NCI-H2171 (cell line): ENCODE results near the gene TMEM184B.
"Not testable (repeated sequence)": the region's sequence is repeated elsewhere in the genome, so short reads cannot be mapped to it uniquely, and the experiment has no call there.

Experiments used
- DNase-seq: peaks from one replicate; lab custom pipeline; 2025; lab: John Stamatoyannopoulos, UW

Gene TMEM184B

DNA sequence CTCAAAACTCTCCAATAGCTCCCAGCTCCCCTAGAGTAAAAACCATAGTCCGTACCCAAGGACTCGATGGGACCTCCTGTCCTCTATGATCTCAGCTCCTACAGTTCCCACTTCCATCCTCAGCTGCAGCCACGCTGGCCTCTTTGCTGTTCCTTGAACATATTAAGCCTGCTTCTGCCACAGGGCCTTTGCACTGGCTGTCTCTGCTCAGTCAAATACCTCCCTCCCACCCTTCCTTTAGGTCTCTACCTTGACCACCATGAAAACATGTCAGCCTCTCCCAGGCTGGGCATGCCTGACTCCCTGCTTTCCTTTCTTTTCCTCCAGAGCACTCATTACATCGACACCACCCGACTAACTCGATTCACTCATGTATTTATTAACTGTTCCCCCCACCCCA lies 24.5 kb downstream of the TMEM184B start:
- DNase-seq: no peak

DNA sequence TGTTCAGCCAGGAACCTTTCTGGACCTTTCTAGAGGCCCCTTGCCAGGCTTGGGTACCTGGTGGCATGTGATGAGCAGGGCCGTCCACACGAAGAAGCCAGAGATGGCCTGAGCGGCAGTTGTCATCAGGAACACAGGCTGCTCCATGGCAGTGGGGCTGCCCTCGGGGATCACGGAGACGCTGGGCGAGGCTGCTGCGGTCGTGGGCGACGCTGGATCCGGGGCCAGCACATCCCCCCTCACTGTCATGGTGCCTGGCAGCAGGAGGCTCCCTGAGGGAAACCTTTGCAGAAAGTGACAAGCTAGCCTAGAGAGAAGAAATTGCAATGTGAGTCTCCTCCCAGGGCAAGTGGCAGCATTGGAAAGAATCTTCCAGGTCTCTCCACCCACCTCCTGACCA lies 25.1 kb downstream of the TMEM184B start:
- no peak for DNase-seq

DNA sequence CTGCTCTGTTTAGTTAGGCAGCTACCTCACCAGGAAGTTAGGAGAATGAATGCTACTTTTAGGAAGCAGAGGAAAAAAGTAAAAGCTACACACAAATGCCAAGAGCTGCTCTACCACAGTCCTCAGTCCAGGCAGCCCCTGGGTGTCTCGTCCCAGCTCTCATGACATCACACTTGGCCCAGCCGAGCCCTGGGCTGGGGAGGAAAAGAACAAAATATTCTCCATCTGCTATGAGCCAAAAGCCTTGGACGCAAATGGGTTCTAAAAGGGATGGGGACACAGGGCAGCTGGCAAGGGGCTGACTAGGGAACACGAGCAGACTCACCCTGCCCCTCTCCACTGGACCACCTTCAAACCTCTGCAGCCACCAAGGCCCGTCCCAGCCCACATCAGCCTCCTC lies 26.1 kb downstream of the TMEM184B start:
- no peak for DNase-seq

DNA sequence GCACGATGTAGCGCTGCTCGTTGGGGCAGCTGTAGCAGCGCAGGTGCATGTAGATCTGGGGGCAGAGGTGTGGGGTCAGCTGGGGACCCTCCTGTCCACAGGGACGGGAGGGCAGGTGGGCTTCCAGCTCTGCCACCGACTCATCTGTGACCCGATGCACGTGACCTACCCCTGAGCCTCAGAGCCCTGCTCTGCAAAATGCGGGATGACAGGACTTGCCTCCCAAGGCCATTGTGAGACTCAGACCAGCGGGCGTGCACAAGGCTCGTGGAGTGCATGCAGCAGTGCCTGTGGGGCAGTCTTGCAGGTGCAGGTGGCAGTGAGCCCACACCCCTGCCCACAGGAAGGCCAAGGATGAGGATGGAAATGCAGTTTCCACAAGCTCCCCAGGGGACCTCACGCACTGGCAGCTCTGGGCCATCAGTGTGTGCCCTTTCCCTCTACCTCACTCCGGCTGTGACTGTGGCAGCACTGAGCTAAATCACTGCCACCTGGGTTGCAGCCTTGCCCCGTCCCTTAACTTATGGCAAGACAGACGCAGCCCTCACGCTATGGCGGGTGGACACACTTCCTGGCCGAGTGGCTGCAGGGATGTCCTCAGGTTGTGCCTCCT lies 26.7 kb downstream of the TMEM184B start:
- no peak for DNase-seq

DNA sequence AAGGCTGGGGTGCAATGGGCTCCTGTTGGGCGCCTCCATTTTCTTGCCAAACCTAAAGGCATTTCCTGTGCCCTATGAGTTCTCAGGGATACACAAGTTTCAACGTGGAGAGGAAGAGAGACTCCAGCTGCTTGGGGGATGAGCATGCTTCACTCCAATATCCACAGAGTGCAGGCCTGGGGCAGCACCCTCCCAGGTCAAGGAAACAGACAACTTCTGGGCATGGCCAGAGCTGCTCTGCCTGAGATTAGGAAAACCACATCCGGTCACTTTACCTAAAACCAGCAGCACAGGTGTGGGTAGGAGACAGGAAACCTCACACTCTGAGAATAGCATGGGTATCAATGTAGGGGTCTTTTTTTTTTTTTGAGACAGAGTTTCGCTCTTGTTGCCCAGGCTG lies 28.7 kb downstream of the TMEM184B start:
- DNase-seq: no peak

DNA sequence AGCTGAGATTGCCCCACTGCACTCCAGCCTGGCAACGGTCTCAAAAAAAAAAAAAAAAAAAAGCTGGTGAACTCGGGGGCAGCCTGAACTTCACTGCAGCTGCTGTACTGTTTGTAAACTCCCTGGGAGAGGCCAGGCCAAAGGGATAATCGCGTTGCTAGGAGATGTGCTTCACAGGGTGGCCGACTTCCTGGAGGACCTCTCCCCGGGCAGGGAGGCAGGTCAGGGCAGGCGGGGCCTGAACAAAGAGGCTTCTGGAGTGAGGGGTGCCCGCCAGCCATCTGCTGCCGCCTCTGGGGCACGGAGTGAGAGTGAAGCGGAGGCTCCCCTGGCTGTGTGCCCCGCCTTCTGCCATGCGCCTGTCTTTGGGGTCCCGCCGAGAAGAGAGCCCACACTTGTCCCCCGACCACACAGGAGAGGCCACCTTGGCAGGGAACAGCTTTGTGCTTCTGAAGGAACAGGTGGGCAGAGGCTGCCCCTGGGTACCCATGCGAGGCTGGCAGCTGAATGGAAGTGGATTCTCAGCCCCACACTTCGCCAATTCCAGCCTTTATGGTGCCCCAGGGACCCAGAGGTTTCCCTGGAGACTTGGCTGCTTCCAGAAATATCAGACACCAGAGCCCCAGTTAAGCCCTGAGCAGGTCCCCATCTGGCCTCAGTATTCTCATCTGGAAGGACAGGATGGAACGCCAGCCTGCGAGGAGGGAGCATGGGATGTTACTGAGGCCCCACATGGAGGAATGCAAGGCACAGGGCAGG lies 29.6 kb downstream of the TMEM184B start:
- DNase-seq: peak; percentile 100

DNA sequence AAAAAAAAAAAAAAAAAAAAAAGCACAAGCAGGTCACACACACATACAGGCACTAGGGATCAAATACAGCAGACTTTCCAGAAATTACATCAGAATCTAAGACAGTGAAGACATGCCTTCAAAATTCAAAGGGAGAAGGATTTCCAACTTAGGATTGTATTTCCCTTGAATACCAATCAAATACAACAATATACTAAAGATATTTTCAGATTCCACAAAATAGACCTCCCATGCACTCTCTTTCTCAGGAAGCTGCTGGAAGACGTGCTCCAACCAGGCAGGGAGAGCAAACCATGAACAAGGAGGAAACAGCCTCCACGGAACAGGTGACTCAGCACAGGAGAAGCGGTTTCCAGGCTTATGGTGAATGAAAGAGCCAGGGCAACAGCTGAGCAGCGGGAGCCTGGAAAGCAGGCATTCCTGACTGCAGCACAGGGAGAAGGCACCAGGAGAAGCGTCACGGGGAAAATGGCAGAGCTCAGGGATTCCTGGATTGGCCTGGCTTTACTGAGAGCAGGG lies 32.0 kb downstream of the TMEM184B start:
- no peak for DNase-seq

DNA sequence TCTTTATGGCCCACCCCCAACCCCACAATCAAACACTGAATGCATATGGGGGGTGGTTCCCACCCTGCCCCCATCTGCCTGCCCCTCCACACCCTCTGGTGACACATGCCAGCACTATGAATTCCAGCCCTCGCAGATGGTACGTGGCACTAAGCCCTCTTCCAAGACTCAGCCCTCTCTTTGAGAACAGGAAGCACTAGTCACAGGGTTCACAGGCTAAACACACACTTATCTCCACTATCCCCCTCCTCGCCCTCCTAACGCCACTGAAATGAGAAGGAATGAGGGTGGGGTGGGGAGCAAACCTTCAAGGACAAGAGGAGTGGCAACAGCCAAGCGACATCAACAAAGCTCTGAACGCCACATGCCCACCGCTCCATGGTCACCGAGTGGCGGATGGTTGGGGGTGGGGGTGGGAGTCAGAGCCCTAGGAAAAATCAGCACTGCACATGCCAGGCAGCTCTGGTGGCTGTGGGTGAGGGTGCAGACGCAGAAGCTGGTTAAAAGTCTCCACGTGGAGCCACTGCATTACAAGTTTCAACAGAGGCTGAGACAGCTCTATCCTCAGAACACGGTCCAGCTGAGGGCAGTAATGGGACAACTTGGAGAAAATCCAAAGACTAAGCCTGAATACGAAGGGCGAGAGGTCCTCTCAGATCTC lies 33.6 kb downstream of the TMEM184B start:
- no peak for DNase-seq

DNA sequence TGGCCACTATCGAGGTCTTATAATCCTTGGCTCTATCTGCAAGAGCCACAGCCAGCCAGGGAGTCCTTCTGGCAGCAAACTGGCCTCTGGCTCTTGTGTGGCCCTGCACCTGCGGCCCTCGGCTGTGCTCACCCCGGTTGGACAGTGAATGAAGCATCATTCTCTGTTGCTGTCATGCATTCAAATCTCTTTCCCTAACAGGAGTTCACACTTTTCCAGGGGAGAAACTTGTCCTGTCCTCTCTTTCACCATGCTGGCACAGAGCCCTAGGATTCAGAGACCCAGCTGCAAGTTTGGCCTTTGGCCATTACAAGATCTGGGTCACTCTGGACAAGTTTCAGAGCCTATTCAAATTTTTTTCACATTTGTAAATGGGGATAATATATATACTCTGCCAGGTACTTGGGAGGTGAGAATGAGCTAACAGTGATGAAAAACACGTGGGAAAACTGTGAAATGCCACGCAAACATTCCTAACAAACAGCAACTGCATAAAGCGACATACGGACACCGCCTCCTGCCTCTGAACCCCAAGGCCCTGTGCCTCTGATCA lies 34.2 kb downstream of the TMEM184B start:
- no peak for DNase-seq

DNA sequence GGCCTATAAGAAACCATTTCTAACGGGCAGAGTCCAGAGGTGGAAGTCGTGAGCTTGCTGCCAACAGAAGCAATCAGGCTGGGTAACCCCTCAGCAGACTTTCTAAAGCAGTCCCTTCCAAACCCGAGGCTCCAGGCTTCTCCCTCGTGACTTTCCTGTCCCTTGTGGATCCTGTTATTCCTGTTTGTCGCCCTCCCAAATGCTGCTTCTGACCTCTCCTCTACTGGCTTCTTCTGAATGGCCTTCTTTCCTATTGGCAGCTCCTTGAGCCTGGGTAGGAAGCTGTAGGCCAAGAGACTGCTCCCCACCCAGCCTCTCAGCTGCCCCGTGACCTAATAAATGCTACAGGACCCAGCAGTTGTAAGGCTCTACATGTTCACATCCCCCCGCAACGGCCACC lies 36.0 kb downstream of the TMEM184B start:
- no peak for DNase-seq

DNA sequence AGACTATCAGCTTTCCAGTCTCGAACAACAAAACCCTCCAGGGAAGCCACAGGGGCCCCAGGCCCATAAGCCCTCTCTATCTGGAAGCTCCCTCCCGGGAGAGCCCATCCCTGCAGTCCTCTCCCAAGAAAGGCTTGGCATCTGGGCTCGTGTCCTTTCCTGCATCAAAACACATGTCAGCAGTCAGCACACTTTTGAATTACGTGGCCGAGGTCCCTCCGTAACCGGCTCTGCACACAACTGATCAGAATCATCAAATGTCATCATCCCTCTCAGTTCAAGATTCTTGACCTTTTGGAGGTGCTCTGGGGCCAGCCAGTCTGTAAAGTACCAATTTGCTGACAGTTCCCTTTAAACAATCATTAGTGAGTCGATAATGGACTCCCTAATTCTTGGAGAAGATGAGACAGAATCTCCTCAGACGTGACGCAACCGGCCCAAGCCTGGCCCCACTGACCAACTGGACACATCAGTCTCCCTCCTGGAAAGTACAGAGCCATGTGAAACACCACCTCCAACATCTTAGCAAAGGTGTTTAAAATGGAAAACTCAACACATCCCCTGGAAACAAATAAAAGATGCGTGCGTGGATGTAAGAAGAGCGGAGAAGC lies 37.5 kb downstream of the TMEM184B start:
- DNase-seq: no peak

DNA sequence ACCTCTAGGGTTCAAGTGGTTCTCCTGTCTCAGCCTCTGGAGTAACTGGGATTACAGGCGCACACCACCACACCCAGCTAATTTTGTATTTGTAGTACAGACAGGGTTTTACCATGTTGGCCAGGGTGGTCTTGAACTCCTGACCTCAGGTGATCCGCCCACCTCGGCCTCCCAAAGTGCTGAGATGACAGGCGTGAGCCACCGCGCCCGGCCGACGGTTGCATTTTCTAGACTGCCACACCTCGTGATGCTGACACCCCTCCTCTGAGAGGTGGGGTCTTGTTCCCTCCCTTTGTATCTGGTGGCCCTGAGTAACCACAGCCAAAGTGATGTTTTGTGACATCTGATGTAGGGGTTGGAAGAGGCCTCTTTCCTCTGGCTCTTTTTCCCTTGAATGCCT lies 39.0 kb downstream of the TMEM184B start:
- DNase-seq: not testable (repeated sequence)

DNA sequence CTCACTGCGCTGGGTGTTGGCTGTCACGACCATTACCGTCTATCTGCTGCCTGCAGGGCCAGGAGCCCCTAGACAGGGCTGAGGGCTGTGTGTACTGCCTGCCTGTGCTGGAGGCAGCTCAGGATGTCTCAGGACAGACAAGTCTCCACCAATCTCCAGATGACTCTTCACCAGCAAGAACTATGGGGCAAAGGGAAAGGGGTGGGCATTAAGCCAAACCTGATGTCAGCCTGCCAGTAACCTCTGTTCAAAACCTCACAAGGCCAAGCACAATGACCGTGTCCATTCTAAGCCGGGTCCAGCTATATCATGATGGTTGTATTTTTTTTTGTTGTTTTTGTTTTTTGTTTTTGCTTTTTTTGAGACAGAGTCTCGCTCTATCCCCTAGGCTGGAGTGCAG lies 39.4 kb downstream of the TMEM184B start:
- DNase-seq: no peak

DNA sequence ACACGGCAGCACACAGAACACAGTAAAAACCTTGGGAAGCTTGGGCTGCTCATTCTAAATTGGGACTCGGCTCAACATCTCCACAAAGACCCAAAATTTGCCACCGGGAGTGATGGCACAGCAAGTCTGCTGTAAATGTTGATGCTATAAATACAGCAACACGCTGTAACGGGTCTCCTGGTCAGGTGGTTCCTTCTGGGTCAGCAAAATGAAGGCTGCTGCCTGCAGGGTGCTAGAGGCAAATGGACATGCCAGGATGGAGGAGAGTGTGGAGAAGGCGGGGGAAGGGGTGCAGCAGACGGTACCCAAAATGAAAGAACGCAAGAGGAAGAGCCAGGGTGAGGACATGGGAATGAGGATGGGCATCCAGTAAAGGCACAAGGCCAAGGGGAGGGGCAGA lies 40.6 kb downstream of the TMEM184B start:
- no peak for DNase-seq

DNA sequence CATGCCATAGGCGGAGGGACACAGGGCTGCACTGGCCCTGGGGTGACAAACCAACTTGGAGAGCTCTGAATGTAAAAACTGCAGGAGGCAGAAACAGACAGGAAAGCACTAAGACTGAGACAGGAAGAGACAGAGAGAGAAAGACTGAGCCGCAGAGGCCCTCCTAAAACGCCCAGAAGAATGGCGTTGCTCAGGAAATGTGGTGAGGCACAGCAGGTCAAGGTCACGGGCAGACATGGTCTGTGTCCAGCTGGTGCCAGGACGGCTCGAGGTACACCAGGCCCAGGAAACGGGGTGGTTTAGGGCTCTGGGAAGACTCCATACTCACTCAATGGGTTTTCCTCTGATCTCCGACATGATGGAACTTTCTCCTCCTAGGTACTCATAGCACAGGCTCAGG lies 41.9 kb downstream of the TMEM184B start:
- DNase-seq: no peak

DNA sequence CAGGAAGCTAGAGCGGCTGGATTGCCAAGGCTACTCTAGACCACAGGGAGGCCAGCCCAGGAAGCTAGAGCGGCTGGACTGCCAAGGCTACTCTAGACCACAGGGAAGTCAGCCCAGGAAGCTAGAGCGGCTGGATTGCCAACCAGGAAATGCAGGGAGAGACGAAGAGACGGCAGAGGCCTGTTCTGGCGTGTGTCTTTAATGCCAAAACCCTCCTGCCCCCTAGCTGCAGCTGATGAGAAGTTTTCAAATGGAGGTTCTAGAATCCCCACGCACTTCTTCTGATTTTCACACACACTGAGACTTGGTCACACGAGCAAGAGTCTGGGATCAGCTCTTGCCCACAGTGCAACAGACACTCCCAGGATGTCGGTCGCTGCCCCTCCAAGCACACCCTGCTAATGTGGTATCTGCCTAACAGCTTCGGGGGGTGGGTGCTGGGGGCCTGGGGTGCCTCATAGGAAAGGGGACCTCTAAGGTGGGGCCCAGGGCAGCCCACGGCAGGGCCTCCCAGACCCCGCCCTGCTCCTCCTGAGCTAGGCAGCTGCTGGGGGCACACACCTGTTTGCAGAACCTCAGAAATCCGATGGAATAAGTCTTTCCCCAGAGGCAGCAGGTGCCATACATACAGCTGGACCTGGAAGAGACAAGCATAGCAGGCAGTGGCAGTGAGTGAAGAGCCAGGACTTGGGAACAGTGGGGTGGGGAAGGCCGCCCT lies 42.5 kb downstream of the TMEM184B start:
- DNase-seq: no peak

DNA sequence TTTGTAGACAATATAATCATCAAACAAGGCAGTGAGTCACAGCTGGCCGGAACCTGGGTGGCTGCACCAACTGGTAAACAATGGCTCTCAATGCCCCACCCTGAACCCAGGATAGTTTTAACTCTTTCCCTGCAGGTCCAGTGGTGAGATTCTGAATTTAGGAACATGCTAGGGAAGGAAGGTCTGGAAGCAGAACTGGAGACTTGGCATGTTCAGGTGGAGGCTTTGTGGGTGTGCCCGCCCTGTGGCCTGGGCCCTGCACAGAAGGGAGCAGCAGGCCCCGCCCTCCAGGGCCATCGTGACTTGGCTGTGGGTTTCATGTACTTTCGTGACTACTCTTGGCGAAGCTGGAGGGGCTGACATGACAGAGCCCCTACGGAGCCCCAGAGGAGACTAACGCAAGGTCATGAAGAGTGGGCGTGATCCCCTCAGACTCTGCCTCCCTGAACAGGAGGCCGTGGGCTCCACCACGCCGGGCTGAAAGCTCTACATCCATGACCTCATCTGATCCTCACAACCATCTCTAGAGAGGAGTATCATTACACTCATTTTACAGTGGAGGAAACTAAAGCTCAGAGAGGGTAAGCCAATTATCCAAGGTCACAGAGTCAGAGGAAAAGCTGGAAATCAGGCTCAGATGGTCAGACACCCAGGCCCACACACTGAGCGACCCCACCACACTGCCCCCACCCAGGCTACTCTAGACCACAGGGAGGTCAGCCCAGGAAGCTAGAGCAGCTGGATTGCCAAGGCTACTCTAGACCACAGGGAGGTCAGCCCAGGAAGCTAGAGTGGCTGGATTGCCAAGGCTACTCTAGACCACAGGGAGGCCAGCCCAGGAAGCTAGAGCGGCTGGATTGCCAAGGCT lies 43.7 kb downstream of the TMEM184B start:
- DNase-seq: no peak

DNA sequence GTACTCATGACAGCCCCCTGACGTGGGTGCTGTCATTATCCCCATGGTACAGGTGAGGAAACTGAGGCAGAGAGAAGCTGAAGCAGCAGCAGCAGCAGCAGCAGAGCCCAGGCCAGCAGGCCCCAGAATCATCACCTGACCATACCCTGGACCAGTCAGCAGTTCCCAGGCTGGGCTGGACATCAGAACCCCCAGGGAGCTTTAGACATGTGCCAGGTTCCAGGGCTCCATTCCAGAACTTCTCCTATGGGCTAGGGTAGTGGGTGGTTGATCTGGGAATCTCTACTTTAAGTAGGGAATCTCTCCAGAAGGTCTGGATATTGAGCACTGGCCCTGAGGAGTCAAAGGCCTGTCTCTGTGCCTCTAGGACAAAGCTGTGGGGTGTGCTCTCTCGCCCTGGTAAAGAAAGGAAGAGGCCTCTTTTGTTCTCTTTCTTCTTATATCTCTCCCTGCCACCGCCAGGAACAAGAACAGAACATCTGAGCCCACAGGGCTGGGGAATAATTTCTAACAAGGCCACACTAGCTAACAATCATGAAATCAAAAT lies 44.4 kb downstream of the TMEM184B start:
- DNase-seq: no peak

DNA sequence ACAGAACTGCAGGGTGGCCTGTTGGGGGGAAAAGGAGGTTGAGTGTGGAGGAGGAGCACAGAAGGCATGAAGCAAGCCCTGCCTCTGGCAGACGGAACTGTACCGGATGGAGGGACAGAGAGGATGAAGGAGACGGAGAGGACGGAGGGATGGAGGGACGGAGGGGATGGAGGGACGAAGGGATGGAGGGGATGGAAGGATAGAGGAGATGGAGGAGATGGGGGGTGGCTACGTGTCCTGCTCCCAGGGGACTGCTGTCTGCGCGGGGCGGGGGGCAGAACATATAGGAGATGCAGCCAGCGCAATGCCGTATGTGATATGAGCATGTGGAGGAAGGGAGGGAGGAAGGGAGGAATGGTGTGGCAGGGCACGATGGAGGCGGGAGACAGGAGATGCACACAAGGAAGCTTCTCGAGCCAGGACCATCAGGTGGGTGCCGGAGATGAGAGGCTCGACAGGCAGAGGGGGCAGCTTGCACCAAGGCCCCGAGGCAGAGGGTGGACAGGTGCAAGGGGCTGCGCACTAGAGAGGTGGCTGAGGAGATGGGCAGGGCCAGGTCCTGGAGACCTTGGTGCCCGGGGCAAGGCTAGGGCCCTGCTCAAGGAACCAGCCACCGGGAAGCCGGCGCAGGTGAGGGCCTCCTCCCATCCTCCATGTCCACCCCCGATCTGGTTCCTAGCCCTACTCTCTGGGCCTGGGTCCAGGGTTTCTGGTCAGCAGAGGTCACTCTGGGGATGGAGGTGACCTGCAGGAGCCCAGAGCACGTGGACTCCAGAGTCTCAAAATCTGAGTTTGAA lies 45.8 kb downstream of the TMEM184B start:
- DNase-seq: no peak
